Measurements from ENCODE around the gene UBN1. TPM values are rescaled to one million over a fixed set of nuclear protein-coding genes. Genes with fewer than 3 reads are reported as not detected.

UBN1 gene
- total and polyA plus RNA-seq, 10 of the 15 experiments (the other 5 are each of a cell fraction or from before 2014, with no cell fraction given) = 2.1 to 32.5 (median 13.9) TPM

DNA sequence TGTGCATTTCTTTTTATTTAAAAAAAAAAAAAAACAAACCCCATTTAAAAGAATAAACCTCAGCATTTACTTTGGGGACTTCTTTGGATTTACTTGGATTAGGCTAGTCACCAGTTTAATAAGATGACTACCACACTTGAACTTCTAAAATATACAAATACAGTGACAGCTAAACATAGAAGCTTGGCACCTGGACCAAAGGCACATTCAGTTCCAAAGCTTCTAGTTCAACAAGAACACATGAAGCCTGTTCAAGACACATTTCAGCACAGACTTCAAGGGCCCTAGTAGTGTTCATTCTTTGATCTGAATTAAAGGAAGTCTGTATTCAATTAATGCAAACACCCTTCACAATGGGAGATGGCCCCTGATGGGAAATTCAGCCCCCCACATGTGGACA, 33.2 kb upstream of the UBN1 start:
- H2AFZ ChIP-seq (ENCODE audit: control insufficient read depth, low read depth, low read length) = no peak overlapping the region
- no peak overlapping the region for H3K4me3 ChIP-seq
- H3K4me2 ChIP-seq (ENCODE audit: control insufficient read depth, insufficient read depth) = no peak overlapping the region
- no peaks in the 10 kb centered on the region for H3K27me3 ChIP-seq (replicated peaks in 1 of 2; ENCODE audit: control insufficient read depth in 2 of 2, insufficient read depth in 2 of 2, low read length in 1 of 2)
- TF ChIP-seq, protein P1, sequence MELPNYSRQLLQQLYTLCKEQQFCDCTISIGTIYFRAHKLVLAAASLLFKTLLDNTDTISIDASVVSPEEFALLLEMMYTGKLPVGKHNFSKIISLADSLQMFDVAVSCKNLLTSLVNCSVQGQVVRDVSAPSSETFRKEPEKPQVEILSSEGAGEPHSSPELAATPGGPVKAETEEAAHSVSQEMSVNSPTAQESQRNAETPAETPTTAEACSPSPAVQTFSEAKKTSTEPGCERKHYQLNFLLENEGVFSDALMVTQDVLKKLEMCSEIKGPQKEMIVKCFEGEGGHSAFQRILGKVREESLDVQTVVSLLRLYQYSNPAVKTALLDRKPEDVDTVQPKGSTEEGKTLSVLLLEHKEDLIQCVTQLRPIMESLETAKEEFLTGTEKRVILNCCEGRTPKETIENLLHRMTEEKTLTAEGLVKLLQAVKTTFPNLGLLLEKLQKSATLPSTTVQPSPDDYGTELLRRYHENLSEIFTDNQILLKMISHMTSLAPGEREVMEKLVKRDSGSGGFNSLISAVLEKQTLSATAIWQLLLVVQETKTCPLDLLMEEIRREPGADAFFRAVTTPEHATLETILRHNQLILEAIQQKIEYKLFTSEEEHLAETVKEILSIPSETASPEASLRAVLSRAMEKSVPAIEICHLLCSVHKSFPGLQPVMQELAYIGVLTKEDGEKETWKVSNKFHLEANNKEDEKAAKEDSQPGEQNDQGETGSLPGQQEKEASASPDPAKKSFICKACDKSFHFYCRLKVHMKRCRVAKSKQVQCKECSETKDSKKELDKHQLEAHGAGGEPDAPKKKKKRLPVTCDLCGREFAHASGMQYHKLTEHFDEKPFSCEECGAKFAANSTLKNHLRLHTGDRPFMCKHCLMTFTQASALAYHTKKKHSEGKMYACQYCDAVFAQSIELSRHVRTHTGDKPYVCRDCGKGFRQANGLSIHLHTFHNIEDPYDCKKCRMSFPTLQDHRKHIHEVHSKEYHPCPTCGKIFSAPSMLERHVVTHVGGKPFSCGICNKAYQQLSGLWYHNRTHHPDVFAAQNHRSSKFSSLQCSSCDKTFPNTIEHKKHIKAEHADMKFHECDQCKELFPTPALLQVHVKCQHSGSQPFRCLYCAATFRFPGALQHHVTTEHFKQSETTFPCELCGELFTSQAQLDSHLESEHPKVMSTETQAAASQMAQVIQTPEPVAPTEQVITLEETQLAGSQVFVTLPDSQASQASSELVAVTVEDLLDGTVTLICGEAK (IDR thresholded peaks at IDR 0.05; ENCODE audit: borderline replicate concordance) = no peak
- TF ChIP-seq, protein P2, sequence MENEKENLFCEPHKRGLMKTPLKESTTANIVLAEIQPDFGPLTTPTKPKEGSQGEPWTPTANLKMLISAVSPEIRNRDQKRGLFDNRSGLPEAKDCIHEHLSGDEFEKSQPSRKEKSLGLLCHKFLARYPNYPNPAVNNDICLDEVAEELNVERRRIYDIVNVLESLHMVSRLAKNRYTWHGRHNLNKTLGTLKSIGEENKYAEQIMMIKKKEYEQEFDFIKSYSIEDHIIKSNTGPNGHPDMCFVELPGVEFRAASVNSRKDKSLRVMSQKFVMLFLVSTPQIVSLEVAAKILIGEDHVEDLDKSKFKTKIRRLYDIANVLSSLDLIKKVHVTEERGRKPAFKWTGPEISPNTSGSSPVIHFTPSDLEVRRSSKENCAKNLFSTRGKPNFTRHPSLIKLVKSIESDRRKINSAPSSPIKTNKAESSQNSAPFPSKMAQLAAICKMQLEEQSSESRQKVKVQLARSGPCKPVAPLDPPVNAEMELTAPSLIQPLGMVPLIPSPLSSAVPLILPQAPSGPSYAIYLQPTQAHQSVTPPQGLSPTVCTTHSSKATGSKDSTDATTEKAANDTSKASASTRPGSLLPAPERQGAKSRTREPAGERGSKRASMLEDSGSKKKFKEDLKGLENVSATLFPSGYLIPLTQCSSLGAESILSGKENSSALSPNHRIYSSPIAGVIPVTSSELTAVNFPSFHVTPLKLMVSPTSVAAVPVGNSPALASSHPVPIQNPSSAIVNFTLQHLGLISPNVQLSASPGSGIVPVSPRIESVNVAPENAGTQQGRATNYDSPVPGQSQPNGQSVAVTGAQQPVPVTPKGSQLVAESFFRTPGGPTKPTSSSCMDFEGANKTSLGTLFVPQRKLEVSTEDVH (IDR thresholded peaks at IDR 0.05; ENCODE audit: low read depth, partially characterized antibody) = no peak
- no peak for TF ChIP-seq TAF1 (IDR thresholded peaks at IDR 0.05; ENCODE audit: borderline replicate concordance, low read depth, low read length)
- no peak for TF ChIP-seq SMAD5 (IDR thresholded peaks at IDR 0.05; ENCODE audit: low read depth)
- TF ChIP-seq LARP7 (IDR thresholded peaks at IDR 0.05) = no peak
- no peak for TF ChIP-seq RAD21 (IDR thresholded peaks at IDR 0.05; ENCODE audit: insufficient read depth, low read depth, low read length)
- TF ChIP-seq IKZF1 (conservative IDR thresholded peaks at IDR 0.05) = no peak
- TF ChIP-seq BRCA1 (IDR thresholded peaks at IDR 0.05; ENCODE audit: low read depth, low read length) = no peak
- TF ChIP-seq CREB1 (IDR thresholded peaks at IDR 0.05; ENCODE audit: low read depth) = no peak
- no peak for TF ChIP-seq POLR2AphosphoS2 (IDR thresholded peaks at IDR 0.05; ENCODE audit: low read depth, low read length)
- TF ChIP-seq, protein P3, sequence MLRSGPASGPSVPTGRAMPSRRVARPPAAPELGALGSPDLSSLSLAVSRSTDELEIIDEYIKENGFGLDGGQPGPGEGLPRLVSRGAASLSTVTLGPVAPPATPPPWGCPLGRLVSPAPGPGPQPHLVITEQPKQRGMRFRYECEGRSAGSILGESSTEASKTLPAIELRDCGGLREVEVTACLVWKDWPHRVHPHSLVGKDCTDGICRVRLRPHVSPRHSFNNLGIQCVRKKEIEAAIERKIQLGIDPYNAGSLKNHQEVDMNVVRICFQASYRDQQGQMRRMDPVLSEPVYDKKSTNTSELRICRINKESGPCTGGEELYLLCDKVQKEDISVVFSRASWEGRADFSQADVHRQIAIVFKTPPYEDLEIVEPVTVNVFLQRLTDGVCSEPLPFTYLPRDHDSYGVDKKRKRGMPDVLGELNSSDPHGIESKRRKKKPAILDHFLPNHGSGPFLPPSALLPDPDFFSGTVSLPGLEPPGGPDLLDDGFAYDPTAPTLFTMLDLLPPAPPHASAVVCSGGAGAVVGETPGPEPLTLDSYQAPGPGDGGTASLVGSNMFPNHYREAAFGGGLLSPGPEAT (IDR thresholded peaks at IDR 0.05; ENCODE audit: low read depth) = no peak
- no peak for TF ChIP-seq FOXM1 (IDR thresholded peaks at IDR 0.05; ENCODE audit: low read depth, low read length)
- TF ChIP-seq ATF7 (IDR thresholded peaks at IDR 0.05; ENCODE audit: low read depth) = no peak
- TF ChIP-seq IRF4 (IDR thresholded peaks at IDR 0.05; ENCODE audit: low read depth, low read length) = no peak
- no peak for TF ChIP-seq NRF1 (conservative IDR thresholded peaks at IDR 0.05; ENCODE audit: low read depth, low read length)
- TF ChIP-seq TBL1XR1 (IDR thresholded peaks at IDR 0.05; ENCODE audit: low read depth, low read length) = no peak
- no peak for TF ChIP-seq CEBPB (IDR thresholded peaks at IDR 0.05; ENCODE audit: borderline replicate concordance in 1 of 2, low read depth in 2 of 2, low read length in 2 of 2)
- TF ChIP-seq ZSCAN29 (IDR thresholded peaks at IDR 0.05) = no peak
- H4K20me1 ChIP-seq (ENCODE audit: control insufficient read depth, insufficient read depth) = no peaks in the 10 kb centered on the region
- no peaks in the 10 kb centered on the region for H3K4me1 ChIP-seq (ENCODE audit: control insufficient read depth, insufficient read depth, low read length)
- ATAC-seq (no peak), DNase-seq (ENCODE audit: low read depth, low spot score) (no peak), FAIRE-seq (no peak)
- RAD21 ChIA-PET (ENCODE audit: unreplicated experiment) = no interaction called here
- intact Hi-C loops (cut with micrococcal nuclease; ENCODE audit: unreplicated experiment) = no loop called here
- in situ Hi-C loops (cut with MboI) = no loop called here
- BruUV-seq (replicated peaks) = TSS peak; percentile 12
- H3K79me2 ChIP-seq (ENCODE audit: control insufficient read depth, insufficient read depth, low read length) = no peaks in the 10 kb centered on the region
- POLR2A ChIA-PET = interaction anchor here (0.7 kb wide), 1 partner anchor 346 kb away, joined by 4 read pairs; no protein-coding TSS in a partner anchor
- SMC1A ChIA-PET (ENCODE audit: uncharacterized antibody, unreplicated experiment) = no interaction called here
- H3K36me3 ChIP-seq (ENCODE audit: control insufficient read depth in 2 of 2, insufficient read depth in 2 of 2, low read length in 1 of 2) = peaks cover 21 to 24% of the 10 kb centered on the region in 2 experiments
- no peaks in the 10 kb centered on the region for H3K9me3 ChIP-seq (replicated peaks; ENCODE audit: control insufficient read depth, insufficient read depth, low read length)
- no peak overlapping the region for H3K27ac ChIP-seq (ENCODE audit: control insufficient read depth, insufficient read depth)
- CTCF ChIA-PET = no interaction called here
- H3K9ac ChIP-seq (ENCODE audit: control insufficient read depth, insufficient read depth, low read length) = no peak overlapping the region
